Endometrial microvascular endothelial cells (primary cell): ENCODE data around the gene ABRAXAS1. TPM values are rescaled to one million over a fixed set of nuclear protein-coding genes. Genes with fewer than 3 reads are reported as not detected.

Experiments used
- in situ Hi-C: cut with HindIII; loops from 2 replicates; pipeline ENCODE4 v1.10.0; 2017; ENCODE audit warnings: low sequenced_read_pairs, low pct_unique_long_range_greater_than_20kb; ENCODE audit errors: inconsistent ontology term
- total RNA-seq: library from RNA; depleted of rRNA; stranded (reverse); fragments of >200 nt; gene quantifications from one replicate; pipeline ENCODE4 v1.2.3, GENCODE V29; 2015; ENCODE audit errors: inconsistent ontology term

ABRAXAS1 gene
- total RNA-seq, 1 donor from 2014 or later, result 19.5 TPM

DNA sequence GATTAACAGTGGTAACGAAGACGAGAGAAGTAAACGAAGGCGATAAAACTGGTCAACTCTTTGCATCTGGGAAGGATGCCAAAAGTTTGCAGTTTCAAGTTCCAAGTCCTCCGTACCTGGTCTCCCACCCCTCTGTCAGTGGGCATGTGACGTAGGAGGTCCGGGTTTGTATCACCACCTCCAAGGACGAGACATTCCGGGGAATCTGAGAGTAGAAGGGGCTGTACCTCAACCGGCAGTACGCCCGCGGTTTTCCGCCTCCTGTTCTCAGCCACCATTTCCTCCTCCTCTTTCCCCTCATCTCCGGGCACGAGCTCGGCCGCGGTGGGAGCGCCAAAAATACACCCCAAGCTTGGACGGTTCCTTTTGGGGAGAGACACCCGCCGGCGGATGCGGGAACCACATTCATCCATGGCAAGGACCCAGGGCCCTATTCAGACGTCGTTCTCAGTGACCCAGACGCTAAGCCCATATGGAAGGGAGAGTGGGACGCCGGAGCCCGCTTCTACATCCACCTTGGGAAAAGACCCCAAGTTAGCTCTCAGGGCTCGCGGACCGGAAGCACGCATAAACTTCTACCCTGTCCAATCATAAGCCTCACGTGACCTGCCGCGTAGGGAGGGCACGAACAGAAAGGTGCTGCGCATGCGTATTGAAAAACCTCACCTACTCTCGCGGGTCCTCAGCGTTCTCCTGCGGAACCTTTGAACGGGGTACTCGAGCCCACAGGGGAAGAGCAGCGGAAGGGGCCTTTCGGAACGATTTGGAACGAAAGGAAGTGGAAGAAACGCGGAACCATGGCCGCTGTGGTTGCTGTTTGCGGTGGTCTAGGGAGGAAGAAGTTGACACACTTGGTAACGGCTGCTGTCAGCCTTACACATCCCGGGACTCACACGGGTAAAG, 29.4 kb downstream of the ABRAXAS1 start, which contains the start of the genes HELQ and MRPS18C:
HELQ (minus strand) TSS at position 543 of the 903 bp plus-strand sequence; CDS start at position 413, 130 bp downstream.
MRPS18C (plus strand) TSS at position 778 of the 903 bp plus-strand sequence; CDS start at position 798, 20 bp downstream.
- in situ Hi-C loops, result loop anchor here (25.0 kb wide), 1 partner anchor 168 kb away; the partner anchor contains the start of gene COQ2

DNA sequence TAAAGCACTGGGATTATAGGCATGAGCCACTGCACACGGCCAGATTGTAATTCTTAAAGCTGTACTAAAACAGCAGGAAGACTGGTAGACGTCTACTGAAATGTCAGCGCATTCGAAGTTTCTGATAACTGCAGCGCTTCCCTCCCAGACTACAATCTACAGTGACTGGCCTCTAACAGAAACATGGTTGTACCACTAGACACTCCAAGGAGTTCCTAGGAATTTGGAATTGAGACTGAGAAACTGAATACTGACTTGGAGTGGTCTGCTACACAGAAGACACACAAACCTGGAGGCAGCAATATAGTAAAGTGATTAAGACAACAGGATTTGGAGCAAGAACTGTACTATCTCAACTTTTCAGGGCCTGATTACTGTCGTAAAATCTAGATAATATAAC, 30.2 kb downstream of the ABRAXAS1 start:
- in situ Hi-C loops, result loop anchor here (25.0 kb wide), 1 partner anchor 167 kb away; the partner anchor contains the start of gene COQ2

DNA sequence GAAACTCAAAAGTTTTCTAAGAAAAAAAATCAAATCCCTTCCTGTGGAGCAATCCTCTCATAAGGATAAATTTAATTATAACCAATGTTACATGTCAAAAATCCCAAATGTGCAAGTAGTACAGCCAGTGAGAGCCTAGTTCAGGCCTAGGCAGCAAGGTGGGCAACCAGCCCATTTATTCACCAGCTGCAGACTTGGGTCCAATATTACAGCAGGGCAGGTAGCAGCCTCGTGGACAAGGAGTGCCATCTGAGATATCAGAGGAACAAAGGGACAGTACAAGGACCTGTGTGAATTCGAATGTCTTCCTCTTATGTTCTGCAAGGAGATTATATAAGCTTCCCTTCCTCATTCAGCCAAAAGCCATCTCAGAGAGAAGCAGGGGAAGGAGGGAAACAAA, 35.9 kb downstream of the ABRAXAS1 start:
- in situ Hi-C loops, result no loop called here

DNA sequence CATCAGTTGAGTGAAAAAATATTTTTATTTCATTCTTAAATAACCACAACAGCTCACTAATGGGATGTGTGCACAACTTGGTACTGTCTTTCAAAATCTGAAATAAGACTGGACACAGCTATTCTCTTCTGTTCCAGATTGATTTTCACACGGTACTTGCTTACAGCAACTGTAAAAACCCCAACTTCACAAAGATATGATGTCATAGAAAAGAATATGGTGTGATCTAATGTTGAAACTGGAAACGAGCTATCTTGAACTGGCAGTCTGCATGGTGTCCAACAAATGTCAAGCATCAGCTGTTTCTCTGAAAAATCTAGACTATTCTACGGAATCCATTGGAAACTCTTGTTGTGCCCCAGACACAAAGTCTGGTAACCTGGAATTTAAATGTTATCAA, 44.0 kb downstream of the ABRAXAS1 start:
- in situ Hi-C loops, result no loop called here

DNA sequence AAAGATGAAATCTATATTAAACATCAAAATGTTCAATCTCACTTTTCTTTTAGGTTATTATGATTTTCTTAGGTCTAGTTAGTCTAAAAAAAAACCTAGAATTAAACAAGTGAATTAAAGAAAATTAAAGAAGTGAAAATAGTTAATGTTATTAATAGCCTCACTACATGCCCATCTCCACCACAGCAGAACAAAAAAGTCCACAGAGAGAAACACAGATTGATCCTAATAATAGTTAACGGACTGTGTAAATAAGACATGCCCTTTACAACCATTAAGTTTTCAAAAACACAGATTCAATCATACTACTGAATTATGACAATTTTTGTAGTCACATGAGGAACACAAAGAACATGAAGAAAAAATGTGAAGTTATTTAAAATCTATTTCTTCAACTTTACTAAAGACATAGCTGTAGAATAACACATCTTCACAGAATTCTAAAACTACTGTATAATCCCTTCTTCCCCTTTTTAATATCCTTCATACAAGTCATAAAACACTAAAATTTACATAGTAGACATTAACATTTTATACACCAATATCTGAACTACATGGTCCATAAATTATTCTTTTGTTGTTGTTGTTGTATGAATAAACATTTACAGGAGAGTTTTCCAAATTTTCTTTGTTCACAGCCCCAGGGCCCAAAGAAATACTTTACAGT, 44.6 kb downstream of the ABRAXAS1 start:
- in situ Hi-C loops, result no loop called here

DNA sequence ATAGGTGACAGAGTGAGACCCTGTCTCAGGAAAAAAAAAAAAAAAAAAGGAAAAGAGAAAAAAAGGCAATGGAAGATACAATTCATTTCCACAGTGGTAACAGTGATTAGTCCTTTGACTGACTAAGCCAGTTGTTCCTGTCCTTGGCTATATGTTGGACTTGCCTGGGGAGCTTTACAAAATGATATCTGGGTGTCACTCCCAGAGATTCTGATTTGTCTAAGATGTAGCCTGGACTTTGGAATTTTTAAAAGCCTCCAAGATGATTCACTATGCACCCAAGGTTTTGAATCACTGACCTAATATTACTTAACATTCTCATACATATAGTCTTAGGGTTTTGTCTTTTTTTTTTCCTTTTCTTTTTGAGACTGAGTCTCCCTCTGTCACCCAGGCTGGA, 46.2 kb downstream of the ABRAXAS1 start:
- in situ Hi-C loops, result no loop called here

DNA sequence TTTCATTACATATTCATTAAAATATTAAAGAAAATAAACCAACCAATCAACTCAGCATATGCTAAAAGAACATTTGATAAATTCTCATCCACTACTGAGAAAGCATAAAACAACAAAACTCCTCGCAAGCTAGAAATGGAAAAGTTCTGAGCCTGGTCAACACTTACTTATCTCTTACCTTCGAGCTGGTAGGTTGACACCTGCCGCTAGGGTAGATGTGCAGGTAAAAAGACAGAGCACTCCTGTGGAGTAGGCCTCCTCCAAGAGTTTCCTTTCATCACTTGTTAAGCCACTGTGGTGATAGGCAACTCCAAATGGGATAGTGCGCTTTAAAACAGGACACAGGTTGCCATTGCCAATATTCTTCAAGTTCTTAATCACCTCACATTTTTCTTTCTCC, 48.2 kb downstream of the ABRAXAS1 start:
- in situ Hi-C loops, result no loop called here

DNA sequence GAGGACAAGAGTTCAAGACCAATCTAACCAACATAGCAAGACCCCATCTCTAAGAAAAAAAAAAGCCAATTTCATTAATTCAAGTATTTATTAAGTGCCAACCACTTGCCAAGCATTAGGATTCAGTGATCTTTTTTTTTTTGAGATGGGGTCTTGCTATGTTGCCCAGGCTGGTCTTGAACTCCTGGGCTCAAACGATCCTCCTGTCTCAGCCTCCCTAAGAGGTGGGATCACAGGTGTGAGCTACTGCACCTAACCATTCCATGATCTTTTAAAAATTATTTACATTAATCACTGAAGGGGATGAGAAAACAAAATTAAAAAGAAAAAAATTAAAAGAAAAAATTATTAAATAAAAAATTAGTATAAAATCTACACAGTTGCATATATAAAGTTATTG, 53.7 kb downstream of the ABRAXAS1 start:
- in situ Hi-C loops, result no loop called here

DNA sequence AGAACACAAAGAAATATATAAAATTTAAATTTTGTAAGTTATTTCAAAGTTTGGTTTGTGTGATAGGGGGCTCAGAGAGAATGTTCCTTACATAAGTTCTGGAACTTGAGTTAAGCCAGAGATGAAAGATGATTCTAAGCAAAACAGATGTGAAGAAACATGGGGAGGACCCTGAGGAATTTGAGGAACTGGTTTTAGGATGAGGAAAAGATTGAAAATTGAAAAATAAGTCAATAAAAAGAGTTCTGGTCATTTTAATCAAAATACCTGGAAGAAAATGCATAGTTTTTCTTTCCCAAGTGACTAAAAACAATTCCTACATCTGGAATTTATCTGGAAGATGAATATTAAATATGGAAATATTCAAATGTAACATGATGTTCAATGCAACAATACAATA, 66.7 kb downstream of the ABRAXAS1 start:
- in situ Hi-C loops, result no loop called here

DNA sequence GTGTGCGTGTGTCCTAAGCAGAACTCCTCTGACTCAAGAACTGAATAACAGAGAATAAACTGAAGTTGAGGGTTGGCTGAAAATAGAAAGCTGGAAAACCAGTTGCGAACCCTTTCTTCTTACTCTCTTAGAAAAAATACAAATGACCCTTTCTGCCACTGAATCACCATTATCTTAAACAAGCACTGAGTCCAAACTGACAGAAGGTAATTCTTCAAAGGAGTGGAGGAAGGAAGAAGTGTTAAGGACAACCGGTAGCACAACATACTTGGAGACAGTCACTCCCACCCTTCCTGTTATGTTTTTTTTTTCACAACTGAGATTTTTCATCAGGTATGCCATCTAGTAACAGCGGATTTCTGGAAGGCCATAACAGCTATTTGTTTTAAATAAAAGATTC, 67.3 kb downstream of the ABRAXAS1 start:
- in situ Hi-C loops, result no loop called here

DNA sequence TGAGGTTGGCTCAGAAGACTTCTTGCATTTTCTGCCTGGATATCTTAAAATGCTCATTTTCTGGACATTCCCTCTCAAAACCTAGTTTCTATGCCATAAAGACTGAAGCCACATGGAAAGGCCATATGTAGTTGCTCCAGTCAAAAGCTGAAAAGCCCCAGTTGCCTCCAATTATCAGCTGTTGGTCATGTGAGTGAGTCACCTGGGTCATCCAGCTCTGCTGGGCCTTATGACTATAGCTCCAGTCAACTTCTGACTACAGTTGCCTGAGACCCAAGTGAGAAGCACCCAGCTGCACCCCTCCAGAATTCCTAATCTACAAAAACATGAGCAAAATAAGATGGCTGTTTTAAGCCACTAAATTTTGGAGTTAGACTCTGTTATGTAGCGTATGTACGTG, 71.2 kb downstream of the ABRAXAS1 start:
- in situ Hi-C loops, result no loop called here

Other genes starting within 250 kb of the ABRAXAS1 start
- gene COQ2, start 200.3 kb downstream of the ABRAXAS1 start, total RNA-seq, result 26.6 TPM
- 1.8 TPM for gene HPSE, start 150.3 kb downstream of the ABRAXAS1 start, total RNA-seq
- gene HELQ, start 29.3 kb downstream of the ABRAXAS1 start, total RNA-seq, result 6.4 TPM
- 29.4 TPM for gene MRPS18C, start 29.0 kb downstream of the ABRAXAS1 start, total RNA-seq
- gene GPAT3, start 51.0 kb upstream of the ABRAXAS1 start, total RNA-seq, result 11.6 TPM